Endodermal cell (in vitro differentiated cells): ENCODE measurements around the gene TBC1D16. TPM values are rescaled to one million over a fixed set of nuclear protein-coding genes. Genes with fewer than 3 reads are reported as not detected.

ENCODE experiments used
- DNase-seq: peaks from one replicate; pipeline ENCODE4 v3.0.0-alpha.2; 2017
- H3K27ac ChIP-seq: 2 replicates; pipeline ENCODE4 v1.5.1; 2013; ENCODE audit warnings: mild to moderate bottlenecking, low read depth, low read length, moderate library complexity
- H3K27me3 ChIP-seq: 2 replicates; pipeline ENCODE4 v1.6.1; 2013; ENCODE audit warnings: mild to moderate bottlenecking, low read length, moderate library complexity; ENCODE audit not compliant: insufficient read depth, control insufficient read depth, poor library complexity, severe bottlenecking
- H3K36me3 ChIP-seq: 2 replicates; pipeline ENCODE4 v1.7.0; 2013; ENCODE audit warnings: mild to moderate bottlenecking, low read length, moderate library complexity; ENCODE audit not compliant: control insufficient read depth, insufficient read depth
- H3K4me1 ChIP-seq: one replicate; pipeline ENCODE4 v1.7.0; 2013; ENCODE audit warnings: low read length; ENCODE audit not compliant: control insufficient read depth, insufficient read depth
- H3K4me3 ChIP-seq: 2 replicates; pipeline ENCODE4 v1.5.1; 2013; ENCODE audit warnings: mild to moderate bottlenecking, low read length, moderate library complexity
- H3K9ac ChIP-seq: 2 replicates; pipeline ENCODE4 v1.6.1; 2013; ENCODE audit warnings: mild to moderate bottlenecking, low read length, moderate library complexity; ENCODE audit not compliant: poor library complexity, severe bottlenecking; ENCODE audit errors: extremely low read depth
- H3K9me3 ChIP-seq: 2 replicates; pipeline ENCODE4 v1.6.1; 2013; ENCODE audit warnings: mild to moderate bottlenecking, low read length, moderate library complexity; ENCODE audit not compliant: control insufficient read depth
- H3K27ac Mint-ChIP-seq: 2 replicates; pipeline ENCODE4 v1.8.0; 2020; ENCODE audit warnings: mixed read lengths
- H3K27me3 Mint-ChIP-seq: 2 replicates; pipeline ENCODE4 v1.8.0; 2021; ENCODE audit warnings: mild to moderate bottlenecking, mixed read lengths; ENCODE audit not compliant: insufficient read depth
- H3K36me3 Mint-ChIP-seq: 2 replicates; pipeline ENCODE4 v1.8.0; 2020; ENCODE audit warnings: low read depth, mixed read lengths
- H3K4me1 Mint-ChIP-seq: 2 replicates; pipeline ENCODE4 v1.8.0; 2020; ENCODE audit warnings: mixed read lengths
- H3K4me3 Mint-ChIP-seq: 2 replicates; pipeline ENCODE4 v1.8.0; 2020; ENCODE audit warnings: mild to moderate bottlenecking, moderate library complexity, mixed read lengths
- H3K9me3 Mint-ChIP-seq: 2 replicates; pipeline ENCODE4 v1.8.0; 2020; ENCODE audit warnings: mild to moderate bottlenecking, mixed read lengths
- WGBS, 2 experiments: methylation state at CpG; one replicate each; pipeline versions ENCODE4 v1.1.5 to v1.1.7; 2013; ENCODE audit warnings: missing lambda C conversion rate in 2 of 2, mixed read lengths in 1 of 2; ENCODE audit not compliant: insufficient coverage in 1 of 2, insufficient read length in 1 of 2; 5-methylcytosine and 5-hydroxymethylcytosine counted together
- total RNA-seq, 2 donors: library from RNA; stranded (reverse); fragmentation: NEBNext Ultra II Directional in 1 of 2; extraction: Animal tissue kit (Norgen Biotek cat#: 25700) in 1 of 2; gene quantifications; 2 replicates in 1 of 2; 3 replicates in 1 of 2; pipeline ENCODE4 v1.2.1, GENCODE V29; 2021
- TF ChIP-seq, protein P1 (sequence below): fragments of 200-600 bp; sonication (generic); conservative IDR thresholded peaks from 2 replicates; pipeline ENCODE4 v1.5.0; 2021; ENCODE audit warnings: antibody characterized with exemption, mild to moderate bottlenecking

Gene TBC1D16
- total RNA-seq, 2 donors from 2014 or later: 88.2 to 116 TPM

DNA sequence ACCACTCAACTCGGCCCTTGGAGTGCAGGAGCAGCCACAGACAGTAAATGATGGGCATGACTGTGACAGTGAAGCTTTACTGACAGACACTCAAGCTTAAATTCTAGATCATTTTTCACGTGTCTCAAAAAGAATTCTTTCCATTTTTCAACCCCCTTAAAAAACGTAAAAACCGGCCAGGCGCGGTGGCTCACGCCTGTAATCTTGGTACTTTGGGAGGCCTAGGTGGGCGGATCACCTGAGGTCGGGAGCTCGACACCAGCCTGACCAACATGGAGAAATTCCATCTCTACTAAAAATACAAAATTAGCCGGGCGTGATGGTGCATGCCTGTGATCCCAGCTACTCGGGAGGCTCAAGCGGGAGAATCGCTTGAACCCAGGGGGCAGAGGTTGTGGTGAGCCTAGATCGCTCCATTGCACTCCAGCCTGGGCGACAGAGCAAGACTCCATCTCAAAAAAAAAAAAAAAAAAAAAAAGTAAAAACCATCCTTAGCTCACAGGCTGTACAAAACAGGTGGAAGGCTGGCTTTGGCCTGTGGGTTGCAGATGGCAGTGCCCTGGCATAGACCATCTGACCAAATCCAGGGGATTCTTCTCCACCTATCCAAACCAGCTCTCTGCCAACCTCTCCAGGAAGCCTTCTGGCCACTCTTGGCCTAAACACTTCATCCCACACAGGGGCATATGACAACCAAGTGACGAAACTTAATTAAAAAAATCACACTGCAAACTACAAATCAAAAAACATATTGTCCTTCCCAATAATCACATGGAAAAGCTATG is 18.3 kb downstream of the TBC1D16 start:
- H3K9me3 ChIP-seq: peaks cover 6% of the 10 kb centered on the region
- TF ChIP-seq, protein P1, sequence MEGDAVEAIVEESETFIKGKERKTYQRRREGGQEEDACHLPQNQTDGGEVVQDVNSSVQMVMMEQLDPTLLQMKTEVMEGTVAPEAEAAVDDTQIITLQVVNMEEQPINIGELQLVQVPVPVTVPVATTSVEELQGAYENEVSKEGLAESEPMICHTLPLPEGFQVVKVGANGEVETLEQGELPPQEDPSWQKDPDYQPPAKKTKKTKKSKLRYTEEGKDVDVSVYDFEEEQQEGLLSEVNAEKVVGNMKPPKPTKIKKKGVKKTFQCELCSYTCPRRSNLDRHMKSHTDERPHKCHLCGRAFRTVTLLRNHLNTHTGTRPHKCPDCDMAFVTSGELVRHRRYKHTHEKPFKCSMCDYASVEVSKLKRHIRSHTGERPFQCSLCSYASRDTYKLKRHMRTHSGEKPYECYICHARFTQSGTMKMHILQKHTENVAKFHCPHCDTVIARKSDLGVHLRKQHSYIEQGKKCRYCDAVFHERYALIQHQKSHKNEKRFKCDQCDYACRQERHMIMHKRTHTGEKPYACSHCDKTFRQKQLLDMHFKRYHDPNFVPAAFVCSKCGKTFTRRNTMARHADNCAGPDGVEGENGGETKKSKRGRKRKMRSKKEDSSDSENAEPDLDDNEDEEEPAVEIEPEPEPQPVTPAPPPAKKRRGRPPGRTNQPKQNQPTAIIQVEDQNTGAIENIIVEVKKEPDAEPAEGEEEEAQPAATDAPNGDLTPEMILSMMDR: no peak
- 95 to 96% methylated on average over 13 to 18 of the region's 18 CpGs for WGBS, 2 experiments
- no peaks in the 10 kb centered on the region for H3K9me3 Mint-ChIP-seq
- H3K9ac ChIP-seq: no peak overlapping the region
- H3K4me1 ChIP-seq: no peaks in the 10 kb centered on the region
- no peak overlapping the region for H3K4me3 Mint-ChIP-seq
- no peak overlapping the region for H3K4me3 ChIP-seq
- no peak overlapping the region for H3K27ac Mint-ChIP-seq
- peaks cover 37% of the 10 kb centered on the region for H3K36me3 Mint-ChIP-seq
- H3K27me3 Mint-ChIP-seq: no peaks in the 10 kb centered on the region
- H3K36me3 ChIP-seq: peaks cover 8% of the 10 kb centered on the region
- H3K4me1 Mint-ChIP-seq: no peaks in the 10 kb centered on the region
- no peak overlapping the region for H3K27ac ChIP-seq
- DNase-seq: no peak
- no peaks in the 10 kb centered on the region for H3K27me3 ChIP-seq

- H3K4me1 Mint-ChIP-seq: peaks cover 7% of the 10 kb centered on the region
- Histone ChIP-seq H3K27me3 (no peaks in the 10 kb centered on the region), H3K9ac (no peak overlapping the region), H3K4me3 (no peak overlapping the region), H3K36me3 (peaks cover 8% of the 10 kb centered on the region), H3K4me1 (no peaks in the 10 kb centered on the region), H3K27ac (no peak overlapping the region), H3K9me3 (peaks cover 6% of the 10 kb centered on the region)
- no peaks in the 10 kb centered on the region for H3K27me3 Mint-ChIP-seq
- TF ChIP-seq, protein P1: no peak
- H3K36me3 Mint-ChIP-seq: peaks cover 33% of the 10 kb centered on the region
- no peaks in the 10 kb centered on the region for H3K9me3 Mint-ChIP-seq
- no peak for DNase-seq
- H3K4me3 Mint-ChIP-seq: no peak overlapping the region
- no peak overlapping the region for H3K27ac Mint-ChIP-seq
- 75 to 93% methylated on average over 4 to 33 of the region's 33 CpGs for WGBS, 2 experiments
Observed at GRCh38 chr17:80012765-80013741, 22.6 kb downstream of the TBC1D16 start.

GRCh38 chr17:80011989-80012555 is 23.6 kb downstream of the TBC1D16 start:
- no peak overlapping the region for H3K27ac Mint-ChIP-seq
- no peaks in the 10 kb centered on the region for H3K4me1 ChIP-seq
- H3K4me3 Mint-ChIP-seq: no peak overlapping the region
- H3K9me3 Mint-ChIP-seq: no peaks in the 10 kb centered on the region
- H3K36me3 ChIP-seq: peaks cover 14% of the 10 kb centered on the region
- peaks cover 29% of the 10 kb centered on the region for H3K36me3 Mint-ChIP-seq
- no peak overlapping the region for H3K4me3 ChIP-seq
- no peaks in the 10 kb centered on the region for H3K27me3 Mint-ChIP-seq
- peaks cover 7% of the 10 kb centered on the region for H3K4me1 Mint-ChIP-seq
- no peak overlapping the region for H3K9ac ChIP-seq
- WGBS, 2 experiments: 84 to 87% methylated on average over 7 to 9 of the region's 10 CpGs
- H3K27me3 ChIP-seq: no peaks in the 10 kb centered on the region
- H3K9me3 ChIP-seq: peaks cover 6% of the 10 kb centered on the region
- H3K27ac ChIP-seq: no peak overlapping the region
- TF ChIP-seq, protein P1: no peak
- no peak for DNase-seq
